ENCODE measurements around the gene MRPS25.

- TF ChIP-seq CTCF (IDR thresholded peaks at IDR 0.05; ENCODE audit: extremely low read depth in 1 of 2, insufficient read depth in 1 of 2, low read depth in 1 of 2, low read length in 2 of 2) (no peak), MYC (IDR thresholded peaks at IDR 0.05; ENCODE audit: low read depth, low read length) (no peak), GATA2 (IDR thresholded peaks at IDR 0.05; ENCODE audit: insufficient read depth, insufficient read length, low read depth, low read length) (no peak), POLR2A (IDR thresholded peaks at IDR 0.05; ENCODE audit: low read depth, low read length) (no peak), POLR2AphosphoS5 (IDR thresholded peaks at IDR 0.05; ENCODE audit: insufficient read depth, low read depth, low read length) (no peak), JUN (IDR thresholded peaks at IDR 0.05; ENCODE audit: borderline replicate concordance, insufficient read depth, insufficient read length, low read depth) (no peak), MAX (IDR thresholded peaks at IDR 0.05; ENCODE audit: insufficient read depth, insufficient read length) (no peak)
Observed at GRCh38 chr3:15011174-15011573, 53.9 kb downstream of the MRPS25 start.

All from endothelial cell of umbilical vein (primary cell).